Kidney epithelial cell (primary cell): ENCODE measurements around the gene KLHL41. TPM values are rescaled to one million over a fixed set of nuclear protein-coding genes. Genes with fewer than 3 reads are reported as not detected.
"Not testable (repeated sequence)": the region's sequence is repeated elsewhere in the genome, so short reads cannot be mapped to it uniquely, and the experiment has no call there.

Experiments used
- DNase-seq: peaks from one replicate; pipeline ENCODE4 v3.0.0-alpha.2; 2010; ENCODE audit warnings: low read depth
- H3K27me3 ChIP-seq: 2 replicates; pipeline ENCODE4 v1.6.0; 2011; ENCODE audit warnings: low read length; ENCODE audit not compliant: control insufficient read depth, insufficient read depth
- H3K36me3 ChIP-seq: 2 replicates; pipeline ENCODE4 v1.5.1; 2011; ENCODE audit warnings: low read length; ENCODE audit not compliant: control insufficient read depth, insufficient read depth
- H3K4me3 ChIP-seq: 2 replicates; pipeline ENCODE4 v1.5.1; 2011; ENCODE audit warnings: low read depth, mild to moderate bottlenecking, control low read depth, low read length
- CTCF ChIP-seq: IDR thresholded peaks from 2 replicates; pipeline ENCODE4 v1.5.1; 2011; ENCODE audit warnings: mild to moderate bottlenecking, moderate library complexity, low read length, control low read depth, inconsistent platforms; ENCODE audit not compliant: insufficient read depth, poor library complexity, severe bottlenecking
- total RNA-seq: library from RNA; depleted of rRNA; stranded (reverse); fragments of >200 nt; gene quantifications from 2 replicates; pipeline ENCODE4 v1.2.3, GENCODE V29; 2015

KLHL41 gene
- total RNA-seq, 1 donor from 2014 or later = 0.29 TPM

- Histone ChIP-seq H3K36me3 (no peaks in the 10 kb centered on the region), H3K27me3 (no peaks in the 10 kb centered on the region), H3K4me3 (no peak overlapping the region)
- TF ChIP-seq CTCF = no peak
- no peak for DNase-seq
Observed at GRCh38 chr2:169569948-169570347, 60.4 kb downstream of the KLHL41 start.

GRCh38 chr2:169570752-169571151, 61.2 kb downstream of the KLHL41 start:
- not testable (repeated sequence) for H3K4me3 ChIP-seq, H3K27me3 ChIP-seq, H3K36me3 ChIP-seq, DNase-seq

- H3K27me3 ChIP-seq = no peaks in the 10 kb centered on the region
- no peak for DNase-seq
Observed at GRCh38 chr2:169571571-169571970, 62.1 kb downstream of the KLHL41 start.

GRCh38 chr2:169572189-169572588, 62.7 kb downstream of the KLHL41 start:
- Histone ChIP-seq H3K36me3 (no peaks in the 10 kb centered on the region), H3K4me3 (no peak overlapping the region), H3K27me3 (no peaks in the 10 kb centered on the region)
- DNase-seq = no peak
- TF ChIP-seq CTCF = no peak

More at GRCh38 chr2:169571571-169571970, 62.1 kb downstream of the KLHL41 start:
- TF ChIP-seq CTCF = no peak
- H3K4me3 ChIP-seq = no peak overlapping the region
- no peaks in the 10 kb centered on the region for H3K36me3 ChIP-seq

GRCh38 chr2:169572821-169573159, 63.3 kb downstream of the KLHL41 start:
- peak overlapping the region; percentile 78 for H3K4me3 ChIP-seq
- no peaks in the 10 kb centered on the region for H3K27me3 ChIP-seq
- no peaks in the 10 kb centered on the region for H3K36me3 ChIP-seq
- no peak for DNase-seq
- TF ChIP-seq CTCF = no peak

GRCh38 chr2:169573160-169573973, 63.9 kb downstream of the KLHL41 start, which contains the start of gene FASTKD1:
Gene FASTKD1, minus strand, starts transcription at chr2:169573865. Its CDS starts 1,836 bp downstream, at chr2:169572029.
- no peaks in the 10 kb centered on the region for H3K36me3 ChIP-seq
- peak; percentile 49 for DNase-seq
- no peaks in the 10 kb centered on the region for H3K27me3 ChIP-seq
- TF ChIP-seq CTCF = no peak
- H3K4me3 ChIP-seq = peak within 1 kb of the TSS; percentile 78
